Measurements from ENCODE around the gene PM20D2.

Gene PM20D2

DNA sequence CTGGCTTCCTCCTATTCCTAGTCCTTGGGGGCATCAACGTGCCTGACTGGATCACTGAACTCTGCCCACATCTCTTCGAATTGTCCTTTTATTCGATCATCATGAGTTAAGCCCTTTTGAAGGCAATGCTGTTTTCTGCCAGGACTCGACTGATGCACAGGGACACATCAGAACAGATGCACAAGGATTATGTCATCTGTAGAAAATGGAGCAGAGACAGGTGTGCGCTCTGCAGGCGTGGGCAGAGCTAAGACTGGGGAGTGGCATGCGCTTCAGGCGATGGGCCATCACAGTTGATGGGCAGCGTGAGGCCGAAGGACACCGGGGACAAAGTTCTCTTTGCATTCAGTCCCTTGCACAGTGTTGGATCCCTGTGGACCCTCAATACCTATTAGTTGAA, 58.2 kb downstream of the PM20D2 start:
- no peak for ATAC-seq

DNA sequence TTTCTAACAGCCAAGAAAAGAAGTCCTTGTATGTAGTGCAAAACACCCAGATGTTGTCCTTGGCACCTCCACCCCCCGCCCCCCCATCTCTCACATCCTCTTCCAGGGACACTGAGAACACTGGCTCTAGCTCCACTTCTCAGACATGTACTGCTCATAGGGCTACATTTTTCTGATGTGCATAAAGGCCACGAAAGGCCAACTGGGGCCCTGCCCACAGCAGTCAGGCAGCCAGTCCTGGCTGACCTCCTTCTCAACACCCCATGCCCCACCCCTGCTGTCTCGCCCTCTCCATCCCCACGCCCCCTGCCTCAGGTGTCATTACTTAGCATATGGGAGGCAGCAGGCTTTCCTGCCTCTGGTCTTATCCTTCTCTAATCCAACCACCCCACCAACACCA, 60.0 kb downstream of the PM20D2 start:
- no peak for ATAC-seq

DNA sequence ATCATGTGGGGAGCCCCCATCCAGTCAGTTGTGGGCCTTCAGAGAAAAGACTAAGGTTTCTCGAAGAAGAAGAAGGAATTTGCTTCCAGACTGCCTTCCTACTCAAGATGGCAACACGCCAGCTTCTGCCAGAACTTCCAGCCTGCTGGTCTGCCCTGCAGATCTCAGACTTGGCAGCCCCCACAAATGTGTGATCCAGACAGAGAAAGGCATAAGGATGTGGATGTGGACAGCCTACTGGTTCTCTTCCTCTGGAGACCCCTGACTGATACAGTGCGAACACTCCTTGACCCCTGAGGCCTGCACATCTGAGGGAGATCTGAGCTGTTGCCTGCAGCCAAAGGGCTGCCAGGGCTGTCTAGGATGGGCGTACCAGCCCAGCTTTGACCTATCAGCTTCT, 62.7 kb downstream of the PM20D2 start:
- ATAC-seq: no peak

DNA sequence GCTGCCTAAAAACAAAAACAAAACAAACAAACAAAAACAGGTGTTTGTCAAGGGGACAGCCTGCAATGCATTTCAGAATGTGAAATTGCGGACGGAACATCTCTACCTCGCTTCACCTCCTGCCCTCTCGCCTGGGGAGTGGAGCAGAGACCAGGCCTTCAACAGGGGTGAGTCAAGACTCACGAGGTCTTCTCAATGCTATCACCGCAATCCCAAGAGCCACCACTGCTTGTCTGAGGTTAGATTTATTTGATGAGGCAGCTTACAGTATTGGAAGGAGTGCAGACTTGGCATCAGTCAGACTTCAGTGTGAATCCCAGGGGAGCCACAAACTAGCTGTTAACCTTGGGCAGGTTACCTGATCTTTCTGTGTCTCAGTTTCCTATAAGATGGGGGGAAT, 63.6 kb downstream of the PM20D2 start:
- no peak for ATAC-seq

DNA sequence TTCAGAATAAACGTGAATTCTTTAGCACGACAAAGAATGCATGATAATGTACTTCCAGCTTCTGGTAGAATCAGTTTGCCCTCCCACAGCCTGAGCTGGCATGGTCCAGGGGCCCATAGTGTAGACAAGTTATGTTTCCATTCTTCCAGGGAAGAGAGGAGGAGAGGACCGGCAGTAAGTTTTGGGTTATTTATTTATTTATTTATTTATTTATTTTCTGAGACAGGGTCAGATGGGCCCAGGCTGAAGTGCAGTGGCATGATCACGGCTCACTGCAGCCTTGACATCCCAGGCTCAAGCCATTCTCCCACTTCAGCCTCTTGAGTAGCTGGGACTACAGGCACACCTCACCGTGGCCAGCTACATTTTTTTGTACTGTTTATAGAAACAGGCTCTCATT, 66.6 kb downstream of the PM20D2 start:
- ATAC-seq: no peak

DNA sequence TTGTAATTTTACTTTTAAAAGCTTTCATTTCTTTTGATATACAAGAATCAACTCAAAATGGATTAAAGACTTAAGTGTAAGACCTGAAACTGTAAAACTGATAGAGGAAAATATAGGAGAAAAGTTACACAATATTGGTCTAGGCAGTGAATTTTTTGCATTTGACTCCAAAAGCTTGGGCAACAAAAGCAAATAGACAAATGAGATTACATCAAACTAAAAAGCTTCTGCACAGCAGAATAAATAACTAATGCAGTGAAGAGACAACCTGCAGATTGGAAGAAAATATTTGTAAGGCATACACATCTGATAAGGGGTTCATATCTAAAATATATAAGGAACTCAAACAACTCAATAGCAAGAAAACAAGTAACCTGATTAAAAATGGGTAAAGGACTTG, 68.3 kb downstream of the PM20D2 start:
- no peak for ATAC-seq
